ACC112 (cell line): ENCODE results near the gene MN1.

Source experiments
- H2AFZ ChIP-seq: fragments of 200-600 bp; sonication (generic); one replicate; pipeline ENCODE4 v1.6.0; 2017; ENCODE audit warnings: antibody characterized with exemption, low read length; ENCODE audit not compliant: unreplicated experiment
- H3K27ac ChIP-seq: fragments of 200-600 bp; sonication (generic); 2 replicates; pipeline ENCODE4 v1.5.1; 2014; ENCODE audit warnings: low read depth, mild to moderate bottlenecking, antibody characterized with exemption, low read length, moderate library complexity
- H3K27me3 ChIP-seq: fragments of 200-600 bp; sonication (generic); 2 replicates; pipeline ENCODE4 v1.6.1; 2014; ENCODE audit warnings: mild to moderate bottlenecking, antibody characterized with exemption, low read length, moderate library complexity, mixed read lengths; ENCODE audit not compliant: insufficient read depth
- H3K36me3 ChIP-seq: fragments of 200-600 bp; sonication (generic); 2 replicates; pipeline ENCODE4 v1.6.1; 2016; ENCODE audit warnings: mild to moderate bottlenecking, antibody characterized with exemption, low read length, moderate library complexity, mixed read lengths; ENCODE audit not compliant: insufficient read depth
- H3K4me1 ChIP-seq: fragments of 200-600 bp; sonication (generic); one replicate; pipeline ENCODE4 v1.6.1; 2016; ENCODE audit warnings: low read length, mixed read lengths; ENCODE audit not compliant: insufficient read depth, unreplicated experiment, control insufficient read depth
- H3K4me3 ChIP-seq: fragments of 200-600 bp; sonication (generic); 2 replicates; pipeline ENCODE4 v1.5.1; 2014; ENCODE audit warnings: mild to moderate bottlenecking, low read depth, low read length
- H3K79me2 ChIP-seq: fragments of 200-600 bp; sonication (generic); one replicate; pipeline ENCODE4 v1.6.0; 2016; ENCODE audit warnings: low read length; ENCODE audit not compliant: control insufficient read depth, unreplicated experiment, insufficient read depth

Gene MN1

DNA sequence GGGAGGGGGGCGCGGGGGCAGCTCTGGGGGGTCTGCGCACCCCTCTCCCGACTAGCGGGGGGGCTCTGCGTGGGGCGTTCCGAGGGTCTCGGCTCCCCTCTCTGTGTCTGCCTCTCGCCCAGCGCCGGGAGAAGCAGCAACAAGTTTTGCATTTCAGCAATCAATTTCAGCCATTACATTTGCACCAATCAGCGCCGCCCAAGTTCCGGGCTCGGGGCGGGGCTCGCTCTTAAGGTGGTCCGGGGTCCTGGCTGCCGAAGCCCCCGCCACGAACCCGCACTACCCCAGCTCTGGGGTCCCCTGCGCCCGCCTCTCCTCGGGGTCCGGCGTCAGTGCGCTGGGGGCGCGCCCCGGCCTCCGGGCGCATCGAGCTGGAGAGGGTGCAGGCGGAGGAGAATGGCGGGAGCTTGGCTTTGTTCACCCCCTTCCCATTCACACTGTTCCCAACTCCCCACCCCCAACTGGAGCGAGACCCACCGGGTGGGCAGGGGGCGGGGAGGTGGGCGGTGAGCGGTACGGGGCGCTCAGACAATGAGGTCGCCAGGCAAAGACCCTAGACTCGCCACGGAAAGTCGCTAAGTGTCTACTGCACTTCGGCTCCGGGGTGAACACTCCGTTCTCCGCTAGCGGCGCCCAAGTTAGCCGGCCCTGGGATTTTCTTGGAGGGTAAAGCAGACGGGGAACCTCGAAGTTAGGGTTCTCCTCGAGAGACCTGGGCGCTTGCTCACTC, at the start of gene MN1:
MN1 (minus strand) TSS at position 141 of the 730 bp plus-strand sequence. CDS start 1,213 bp downstream, outside the sequence.
- Histone ChIP-seq H3K4me3 (peak within 1 kb of the TSS; percentile 84), H3K27me3 (no peaks in the 10 kb centered on the region), H3K36me3 (no peaks in the 10 kb centered on the region), H3K79me2 (no peaks in the 10 kb centered on the region), H3K27ac (peak within 1 kb of the TSS; percentile 19; the same call in 1 of the 2 replicates), H3K4me1 (no peaks in the 10 kb centered on the region), H2AFZ (peak within 1 kb of the TSS; percentile 68)

GRCh38 chr22:27850000-27850521, 48.5 kb upstream of the MN1 start:
- H3K79me2 ChIP-seq = peaks cover 2% of the 10 kb centered on the region
- no peak overlapping the region for H2AFZ ChIP-seq
- peaks cover 6% of the 10 kb centered on the region for H3K36me3 ChIP-seq
- H3K4me3 ChIP-seq = no peak overlapping the region
- H3K27ac ChIP-seq = no peak overlapping the region
- no peaks in the 10 kb centered on the region for H3K27me3 ChIP-seq
- H3K4me1 ChIP-seq = peaks cover 8% of the 10 kb centered on the region

- H3K27ac ChIP-seq = no peak overlapping the region
- H3K4me3 ChIP-seq = no peak overlapping the region
- H3K27me3 ChIP-seq = no peaks in the 10 kb centered on the region
- H3K36me3 ChIP-seq = peaks cover under 1% of the 10 kb centered on the region
- H3K4me1 ChIP-seq = no peaks in the 10 kb centered on the region
- H3K79me2 ChIP-seq = no peaks in the 10 kb centered on the region
- H2AFZ ChIP-seq = no peak overlapping the region
Observed at GRCh38 chr22:27848005-27848404, 46.4 kb upstream of the MN1 start.

DNA sequence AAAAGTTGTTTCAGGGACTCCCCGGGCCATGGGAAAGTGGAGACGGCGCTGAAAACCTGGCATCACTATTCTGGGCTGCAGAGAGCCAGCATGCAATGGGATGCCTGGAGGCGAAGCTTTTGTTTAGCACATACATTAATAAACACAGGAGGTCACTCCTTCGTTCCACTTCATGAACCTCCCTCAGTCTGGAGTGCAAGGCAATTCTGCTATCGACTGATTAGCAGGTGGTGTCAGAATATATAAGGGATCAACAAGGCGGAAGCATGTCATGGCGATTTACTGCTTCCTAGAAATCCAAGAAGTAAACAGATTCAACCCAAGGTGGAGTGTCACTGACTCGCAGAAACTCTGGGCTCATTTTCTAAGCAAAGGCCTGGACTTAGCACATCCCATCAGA, 45.4 kb upstream of the MN1 start:
- no peaks in the 10 kb centered on the region for H3K4me1 ChIP-seq
- no peak overlapping the region for H3K4me3 ChIP-seq
- no peak overlapping the region for H2AFZ ChIP-seq
- H3K36me3 ChIP-seq = no peaks in the 10 kb centered on the region; the same call in 1 of the 2 replicates
- H3K79me2 ChIP-seq = no peaks in the 10 kb centered on the region
- no peak overlapping the region for H3K27ac ChIP-seq
- H3K27me3 ChIP-seq = no peaks in the 10 kb centered on the region

- Histone ChIP-seq H2AFZ (no peak overlapping the region), H3K36me3 (no peaks in the 10 kb centered on the region; the same call in 1 of the 2 replicates), H3K4me3 (no peak overlapping the region), H3K4me1 (no peaks in the 10 kb centered on the region), H3K79me2 (no peaks in the 10 kb centered on the region), H3K27me3 (no peaks in the 10 kb centered on the region), H3K27ac (no peak overlapping the region)
Observed at GRCh38 chr22:27846248-27846757, 44.7 kb upstream of the MN1 start.

- Histone ChIP-seq H3K36me3 (no peaks in the 10 kb centered on the region), H3K4me1 (no peaks in the 10 kb centered on the region), H3K79me2 (no peaks in the 10 kb centered on the region), H3K27me3 (no peaks in the 10 kb centered on the region), H3K4me3 (no peak overlapping the region), H3K27ac (no peak overlapping the region), H2AFZ (no peak overlapping the region)
Observed at GRCh38 chr22:27845644-27846043, 44.1 kb upstream of the MN1 start.

- Histone ChIP-seq H3K27me3 (no peaks in the 10 kb centered on the region), H3K36me3 (no peaks in the 10 kb centered on the region), H3K79me2 (no peaks in the 10 kb centered on the region), H3K27ac (no peak overlapping the region), H3K4me3 (no peak overlapping the region), H3K4me1 (no peaks in the 10 kb centered on the region), H2AFZ (no peak overlapping the region)
Observed at GRCh38 chr22:27844656-27845591, 43.4 kb upstream of the MN1 start.

- no peaks in the 10 kb centered on the region for H3K36me3 ChIP-seq
- no peaks in the 10 kb centered on the region for H3K4me1 ChIP-seq
- no peaks in the 10 kb centered on the region for H3K79me2 ChIP-seq
- H3K27ac ChIP-seq = no peak overlapping the region
- no peak overlapping the region for H3K4me3 ChIP-seq
- H2AFZ ChIP-seq = no peak overlapping the region
- no peaks in the 10 kb centered on the region for H3K27me3 ChIP-seq
Observed at GRCh38 chr22:27844256-27844655, 42.7 kb upstream of the MN1 start.

GRCh38 chr22:27843441-27843840, 41.9 kb upstream of the MN1 start:
- Histone ChIP-seq H3K4me3 (no peak overlapping the region), H2AFZ (no peak overlapping the region), H3K27ac (no peak overlapping the region), H3K4me1 (no peaks in the 10 kb centered on the region), H3K79me2 (no peaks in the 10 kb centered on the region), H3K27me3 (no peaks in the 10 kb centered on the region), H3K36me3 (no peaks in the 10 kb centered on the region)

DNA sequence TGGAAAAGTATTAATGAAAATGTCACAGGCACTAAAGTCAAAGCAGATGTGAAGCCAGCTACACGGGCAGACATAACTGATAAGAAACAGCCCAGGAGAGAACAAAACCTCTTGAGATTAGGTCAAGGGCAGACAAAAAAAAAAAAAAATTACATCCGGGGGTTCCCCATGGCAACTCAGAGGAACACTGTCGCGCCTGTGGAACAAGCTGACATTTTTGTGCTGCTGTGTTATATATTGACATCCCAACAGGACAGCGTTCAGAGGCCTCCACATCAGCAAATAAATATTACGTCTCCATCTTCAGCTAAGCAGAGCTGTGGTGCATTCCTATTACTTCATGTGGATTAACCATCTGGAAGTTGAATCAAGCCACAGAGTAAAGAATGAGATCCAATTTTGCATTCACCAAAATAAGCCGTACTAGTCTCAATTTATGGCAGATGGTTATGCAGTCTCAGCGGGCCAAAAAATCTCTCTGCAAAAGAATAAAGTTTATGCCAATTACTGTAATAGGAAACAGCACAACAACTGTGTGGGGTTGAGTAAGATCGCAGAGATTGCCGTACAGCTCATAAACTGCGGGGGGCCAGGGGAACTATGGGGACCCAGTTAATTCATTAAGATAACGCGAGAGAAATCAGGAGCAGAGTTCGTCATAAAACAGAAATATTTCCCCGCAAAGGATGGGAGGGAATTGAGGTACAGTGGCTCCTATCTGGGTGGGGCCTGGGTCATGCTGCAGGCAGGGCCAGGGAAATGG, 41.3 kb upstream of the MN1 start:
- no peaks in the 10 kb centered on the region for H3K4me1 ChIP-seq
- no peak overlapping the region for H2AFZ ChIP-seq
- no peaks in the 10 kb centered on the region for H3K79me2 ChIP-seq
- H3K36me3 ChIP-seq = no peaks in the 10 kb centered on the region
- H3K4me3 ChIP-seq = no peak overlapping the region
- H3K27ac ChIP-seq = no peak overlapping the region
- H3K27me3 ChIP-seq = no peaks in the 10 kb centered on the region
